NCI-H2081 (cell line): ENCODE results near the gene CHAMP1.
A peak's percentile ranks its signal among the peaks of the same experiment; 100 is the strongest.
"Not testable (repeated sequence)": the region's sequence is repeated elsewhere in the genome, so short reads cannot be mapped to it uniquely, and the experiment has no call there.

Experiments
- DNase-seq, 2 experiments: peaks; one replicate each; lab custom pipeline; 2025; lab: John Stamatoyannopoulos, UW

The CHAMP1 gene

DNA sequence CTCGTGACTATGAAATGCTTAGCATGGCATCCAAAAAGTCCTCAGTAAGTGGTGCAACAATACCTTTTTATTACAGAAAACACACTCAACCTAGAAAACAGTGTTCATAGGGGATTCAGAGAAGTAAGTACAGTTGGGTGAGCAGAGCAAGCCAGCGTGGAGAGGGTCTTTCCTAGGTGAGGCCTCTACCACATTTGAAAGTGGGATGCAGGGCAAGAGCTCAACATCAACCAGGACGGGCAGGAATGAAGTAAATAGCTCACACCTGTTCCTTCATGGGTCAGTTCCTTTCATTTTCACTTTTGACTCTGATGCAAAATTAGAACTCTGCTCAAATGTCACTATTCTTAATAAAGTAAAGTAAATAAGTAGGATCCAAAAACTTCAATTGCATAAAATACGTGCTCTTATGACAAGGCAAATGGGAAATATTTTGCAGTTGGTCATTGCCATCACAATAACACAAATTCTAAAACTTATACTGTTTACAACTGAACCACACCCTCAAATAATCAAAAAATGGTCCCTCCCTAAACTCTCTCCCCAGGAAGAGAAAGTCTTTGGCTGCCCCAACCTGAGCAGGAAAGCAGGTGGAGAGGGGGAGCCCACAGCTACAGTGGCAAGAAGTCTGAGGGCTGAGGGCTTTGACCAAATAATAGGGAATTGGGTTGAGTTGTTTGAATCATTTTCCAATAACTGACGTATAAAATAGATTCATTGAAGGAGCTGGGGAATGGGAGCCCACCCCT lies 20.2 kb downstream of the CHAMP1 start:
- no peak for DNase-seq

DNA sequence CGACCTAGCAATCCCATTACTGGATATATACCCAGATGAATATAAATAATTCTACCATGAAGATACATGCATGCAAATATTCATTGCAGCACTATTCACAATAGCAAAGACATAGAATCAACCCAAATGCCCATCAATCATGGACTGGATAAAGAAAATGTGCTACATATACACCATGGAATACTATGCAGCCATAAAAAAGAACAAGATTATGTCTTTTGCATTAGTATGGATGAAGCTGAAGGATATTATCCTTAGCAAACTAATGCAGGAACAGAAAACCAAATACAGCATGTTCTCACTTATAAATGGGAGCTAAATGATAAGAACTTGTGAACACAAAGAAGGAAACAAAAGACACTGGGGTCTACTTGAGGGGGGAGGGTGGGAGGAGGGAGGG lies 22.2 kb downstream of the CHAMP1 start:
- not testable (repeated sequence) for DNase-seq

DNA sequence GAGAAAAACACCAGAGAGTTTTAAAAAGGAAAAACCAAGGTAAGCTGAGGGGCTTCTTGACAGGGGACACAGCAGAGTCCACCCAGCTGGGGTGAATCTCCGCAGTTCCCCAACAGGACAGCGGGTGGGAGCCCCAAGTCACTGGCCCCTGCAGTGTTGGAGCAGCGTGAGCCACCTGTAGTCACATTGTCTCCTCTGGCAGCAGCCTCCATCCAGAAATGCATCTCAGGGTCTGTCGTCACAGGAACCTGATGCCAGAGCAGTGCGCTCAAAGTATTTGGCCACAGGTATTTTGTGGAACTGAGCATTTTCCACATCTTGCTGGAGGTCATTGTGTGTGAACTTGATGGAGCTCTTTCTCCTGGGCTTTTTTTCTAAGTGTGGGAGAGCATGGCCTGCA lies 24.7 kb downstream of the CHAMP1 start:
- no peak for DNase-seq

DNA sequence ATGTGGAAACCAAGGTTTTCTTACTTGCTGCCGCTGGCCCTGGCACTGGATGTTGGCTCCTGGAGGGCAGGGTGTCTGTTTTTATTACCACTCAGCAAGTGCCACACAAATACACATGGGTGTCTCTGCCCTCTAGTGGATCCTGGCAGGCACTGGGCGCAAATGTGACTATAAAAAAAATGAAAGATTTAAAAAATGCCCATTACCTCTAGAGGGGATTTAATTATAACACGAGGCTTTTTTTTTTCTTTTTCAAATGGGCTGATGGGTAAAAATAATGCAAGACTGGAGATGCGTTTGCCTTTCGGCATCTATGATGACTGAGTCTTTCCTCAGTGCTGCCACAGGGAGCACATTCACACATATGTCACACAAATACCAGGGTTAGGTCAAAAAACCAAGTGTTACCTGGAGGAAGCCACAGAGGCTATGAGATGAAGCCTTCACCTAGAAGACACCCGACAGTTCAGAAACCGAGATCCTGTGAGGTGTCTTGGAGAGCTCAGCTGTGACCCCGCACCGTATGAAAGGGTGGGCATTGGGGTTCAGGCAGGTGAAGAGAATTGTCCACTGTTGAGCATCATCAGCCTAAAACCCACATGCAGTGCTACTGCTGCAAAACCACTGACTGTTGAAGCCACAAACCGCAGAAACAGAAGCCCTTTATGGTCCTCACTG lies 25.7 kb downstream of the CHAMP1 start:
- DNase-seq: peak; percentile 67 to 73

DNA sequence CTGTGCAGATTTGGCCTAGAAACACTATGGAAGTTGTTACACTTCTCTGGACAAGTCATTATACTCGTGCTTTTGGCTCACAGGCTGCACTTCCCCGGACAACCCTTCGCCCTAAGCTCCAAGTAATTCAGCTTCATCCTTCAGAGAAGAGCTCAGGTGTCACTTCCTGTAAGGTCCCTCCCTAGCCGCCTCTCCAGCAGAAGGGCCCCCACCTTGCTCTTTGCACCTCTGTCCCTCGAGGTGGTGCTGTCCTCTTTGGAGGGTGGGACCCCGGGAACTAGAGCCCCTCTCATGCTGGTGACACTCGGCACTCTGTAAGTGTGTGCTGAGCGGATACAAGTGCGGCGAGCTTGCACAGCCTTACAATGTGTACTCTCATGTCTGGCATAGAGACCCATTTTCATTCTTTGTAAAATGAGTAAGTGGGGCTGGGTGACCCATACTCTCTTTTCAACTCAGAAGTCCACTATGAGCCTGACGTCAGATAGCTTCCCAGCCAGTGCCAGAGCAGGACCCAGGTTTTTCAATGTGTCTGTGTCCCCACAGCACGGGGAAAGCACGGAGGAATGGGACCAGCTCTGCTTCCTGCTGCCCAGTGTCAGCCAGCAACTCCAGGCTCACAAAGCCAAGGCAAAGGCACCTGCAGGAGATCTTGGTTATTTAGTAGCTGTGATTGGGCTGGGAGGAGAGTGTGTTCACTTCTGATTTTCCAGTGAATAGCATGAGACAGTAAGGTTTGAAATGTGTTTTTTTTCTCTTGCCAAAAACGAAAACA lies 26.9 kb downstream of the CHAMP1 start:
- no peak for DNase-seq

DNA sequence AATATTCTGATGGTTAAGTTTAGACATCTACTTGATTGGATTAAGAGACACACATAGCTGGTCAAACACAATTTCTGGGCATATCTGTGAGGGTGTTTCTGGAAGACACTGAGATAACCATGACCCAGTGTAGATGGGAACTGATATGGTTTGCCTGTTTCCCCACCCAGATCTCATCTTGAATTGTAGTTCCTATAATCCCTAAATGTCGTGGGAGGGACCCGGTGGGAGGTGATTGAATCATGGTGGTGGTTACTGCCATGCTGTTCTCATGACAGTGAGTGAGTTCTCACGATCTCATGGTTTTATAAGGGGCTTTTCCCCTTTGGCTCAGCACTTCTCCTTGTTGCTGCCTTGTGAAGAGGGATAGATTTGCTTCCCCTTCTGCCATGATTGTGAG lies 33.0 kb downstream of the CHAMP1 start:
- not testable (repeated sequence) for DNase-seq

DNA sequence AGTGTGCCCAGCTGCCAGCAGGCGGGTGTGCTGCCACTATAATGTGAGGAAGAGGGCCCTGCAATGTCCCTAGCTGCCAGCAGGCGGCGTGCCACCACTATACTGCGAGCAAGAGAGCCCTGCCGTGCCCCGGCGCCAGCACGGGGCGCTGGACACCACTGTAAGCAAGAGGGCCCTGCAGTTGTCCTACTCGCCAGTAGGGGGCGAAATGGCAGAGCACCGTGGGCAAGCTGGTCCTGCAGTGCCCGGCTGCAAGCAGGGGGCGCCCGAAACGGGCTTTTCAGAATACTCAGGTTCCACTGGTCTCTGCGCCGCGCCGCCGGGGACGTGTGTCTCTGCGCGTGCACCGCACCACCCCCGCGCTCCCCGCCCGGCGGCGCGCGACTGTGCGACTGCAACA lies 38.5 kb downstream of the CHAMP1 start:
- not testable (repeated sequence) for DNase-seq

DNA sequence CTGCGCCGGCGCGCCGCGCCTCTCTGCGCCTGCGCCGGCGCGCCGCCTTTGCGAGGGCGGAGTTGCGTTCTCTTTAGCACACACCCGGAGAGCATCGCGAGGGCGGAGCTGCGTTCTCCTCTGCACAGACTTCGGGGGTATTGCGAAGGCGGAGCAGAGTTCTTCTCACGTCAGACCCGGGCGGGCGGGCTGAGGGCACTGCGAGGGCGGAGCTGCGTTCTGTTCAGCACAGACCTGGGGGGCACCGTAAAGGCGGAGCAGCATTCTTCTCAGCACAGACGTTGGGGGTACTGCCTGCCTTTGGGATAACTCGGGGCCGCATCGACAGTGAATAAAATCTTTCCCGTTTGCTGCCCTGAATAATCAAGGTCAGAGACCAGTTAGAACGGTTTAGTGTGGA lies 39.1 kb downstream of the CHAMP1 start:
- DNase-seq: not testable (repeated sequence)
